ENCODE data around the gene EFCAB6. TPM values are rescaled to one million over a fixed set of nuclear protein-coding genes. Genes with fewer than 3 reads are reported as not detected.

Gene EFCAB6
- total RNA-seq, 1 experiment from 2014 or later = not detected

GRCh38 chr22:43616645-43617044 is 195.5 kb downstream of the EFCAB6 start:
- Histone ChIP-seq H3K36me3 (ENCODE audit: control insufficient read depth, insufficient read depth, low read length) (no peaks in the 10 kb centered on the region), H3K4me1 (no peaks in the 10 kb centered on the region), H3K4me3 (ENCODE audit: low read depth, low read length) (no peak overlapping the region), H3K9me3 (no peaks in the 10 kb centered on the region), H3K27me3 (replicated peaks; ENCODE audit: control insufficient read depth, insufficient read depth, low read length) (no peaks in the 10 kb centered on the region; the same call in none of the 2 replicates)
- Mint-ChIP-seq H3K4me1 (ENCODE audit: low read depth, unreplicated experiment) (no peaks in the 10 kb centered on the region), H3K27ac (ENCODE audit: unreplicated experiment) (no peak overlapping the region), H3K4me3 (ENCODE audit: unreplicated experiment) (no peak overlapping the region), H3K36me3 (ENCODE audit: insufficient read depth, unreplicated experiment) (no peaks in the 10 kb centered on the region), H3K27me3 (ENCODE audit: insufficient read depth, unreplicated experiment) (peaks cover 12% of the 10 kb centered on the region), H3K9me3 (ENCODE audit: unreplicated experiment) (peaks cover 13% of the 10 kb centered on the region)
- CTCF ChIA-PET = no interaction called here
- no peak for DNase-seq
- BruUV-seq (replicated peaks) = no TSS peak
- POLR2A ChIA-PET = no interaction called here
- no peak for TF ChIP-seq CTCF (IDR thresholded peaks at IDR 0.05; ENCODE audit: insufficient read depth in 1 of 2, low read depth in 1 of 2, low read length in 1 of 2, severe bottlenecking in 1 of 2, unreplicated experiment in 1 of 2)
- intact Hi-C loops (cut with micrococcal nuclease; ENCODE audit: unreplicated experiment) = no loop called here

GRCh38 chr22:43600265-43600664 is 211.8 kb downstream of the EFCAB6 start:
- no TSS peak for BruUV-seq (replicated peaks)
- CTCF ChIA-PET = no interaction called here
- no peak overlapping the region for H3K27ac Mint-ChIP-seq (ENCODE audit: unreplicated experiment)

DNA sequence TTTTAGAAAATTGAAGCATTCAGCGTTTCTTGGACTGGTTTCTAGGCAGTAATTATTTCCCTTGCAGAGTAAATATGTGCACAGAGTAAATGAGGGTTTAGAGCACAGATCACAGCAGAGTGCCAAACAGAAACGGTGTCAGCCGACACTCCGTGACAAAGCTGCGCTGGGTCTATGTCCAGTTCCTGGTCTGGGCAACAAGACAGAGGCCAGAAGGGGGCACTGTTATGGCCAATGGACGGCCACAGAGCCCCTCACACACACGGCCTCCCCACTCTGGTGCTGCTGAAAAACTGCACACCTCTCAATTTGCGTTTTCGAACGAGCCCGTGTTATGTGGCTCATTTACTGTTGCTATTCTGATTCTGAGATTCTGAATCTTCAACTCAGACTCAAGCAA is 219.6 kb downstream of the EFCAB6 start:
- TF ChIP-seq CTCF (IDR thresholded peaks at IDR 0.05; ENCODE audit: insufficient read depth in 1 of 2, low read depth in 1 of 2, low read length in 1 of 2, severe bottlenecking in 1 of 2, unreplicated experiment in 1 of 2) = peak in 1 of 2 experiments; percentile 24
- H3K27me3 Mint-ChIP-seq (ENCODE audit: insufficient read depth, unreplicated experiment) = peaks cover 29% of the 10 kb centered on the region
- intact Hi-C loops (cut with micrococcal nuclease; ENCODE audit: unreplicated experiment) = no loop called here
- H3K4me3 ChIP-seq (ENCODE audit: low read depth, low read length) = no peak overlapping the region
- DNase-seq = no peak
- POLR2A ChIA-PET = no interaction called here
- H3K4me1 Mint-ChIP-seq (ENCODE audit: low read depth, unreplicated experiment) = no peaks in the 10 kb centered on the region
- H3K4me3 Mint-ChIP-seq (ENCODE audit: unreplicated experiment) = no peak overlapping the region
- H3K4me1 ChIP-seq = no peaks in the 10 kb centered on the region
- H3K36me3 ChIP-seq (ENCODE audit: control insufficient read depth, insufficient read depth, low read length) = no peaks in the 10 kb centered on the region
- H3K36me3 Mint-ChIP-seq (ENCODE audit: insufficient read depth, unreplicated experiment) = no peaks in the 10 kb centered on the region
- BruUV-seq (replicated peaks) = no TSS peak
- H3K9me3 ChIP-seq = no peaks in the 10 kb centered on the region
- no peaks in the 10 kb centered on the region for H3K27me3 ChIP-seq (replicated peaks; ENCODE audit: control insufficient read depth, insufficient read depth, low read length)
- no peak overlapping the region for H3K27ac Mint-ChIP-seq (ENCODE audit: unreplicated experiment)
- H3K9me3 Mint-ChIP-seq (ENCODE audit: unreplicated experiment) = peaks cover 10% of the 10 kb centered on the region
- CTCF ChIA-PET = no interaction called here

More at GRCh38 chr22:43600265-43600664, 211.8 kb downstream of the EFCAB6 start:
- POLR2A ChIA-PET = no interaction called here
- Mint-ChIP-seq H3K27me3 (ENCODE audit: insufficient read depth, unreplicated experiment) (peaks cover 26% of the 10 kb centered on the region), H3K9me3 (ENCODE audit: unreplicated experiment) (peaks cover 2% of the 10 kb centered on the region), H3K36me3 (ENCODE audit: insufficient read depth, unreplicated experiment) (no peaks in the 10 kb centered on the region), H3K4me3 (ENCODE audit: unreplicated experiment) (no peak overlapping the region), H3K4me1 (ENCODE audit: low read depth, unreplicated experiment) (no peaks in the 10 kb centered on the region)
- intact Hi-C loops (cut with micrococcal nuclease; ENCODE audit: unreplicated experiment) = no loop called here
- TF ChIP-seq CTCF (IDR thresholded peaks at IDR 0.05; ENCODE audit: insufficient read depth in 1 of 2, low read depth in 1 of 2, low read length in 1 of 2, severe bottlenecking in 1 of 2, unreplicated experiment in 1 of 2) = no peak
- no peaks in the 10 kb centered on the region for H3K27me3 ChIP-seq (replicated peaks; ENCODE audit: control insufficient read depth, insufficient read depth, low read length)
- H3K9me3 ChIP-seq = no peaks in the 10 kb centered on the region
- H3K4me1 ChIP-seq = no peaks in the 10 kb centered on the region
- H3K4me3 ChIP-seq (ENCODE audit: low read depth, low read length) = no peak overlapping the region
- no peak for DNase-seq
- H3K36me3 ChIP-seq (ENCODE audit: control insufficient read depth, insufficient read depth, low read length) = no peaks in the 10 kb centered on the region

Data from Caco-2 (cell line).